HG03442 (cell line): ENCODE measurements around the gene ABLIM2.

Experiments
- ATAC-seq: cut with Tn5 transposase; IDR thresholded peaks from one replicate; pipeline ENCODE4 v1.9.1; 2021; ENCODE audit warnings: mild to moderate bottlenecking, moderate library complexity; ENCODE audit not compliant: unreplicated experiment

The ABLIM2 gene

DNA sequence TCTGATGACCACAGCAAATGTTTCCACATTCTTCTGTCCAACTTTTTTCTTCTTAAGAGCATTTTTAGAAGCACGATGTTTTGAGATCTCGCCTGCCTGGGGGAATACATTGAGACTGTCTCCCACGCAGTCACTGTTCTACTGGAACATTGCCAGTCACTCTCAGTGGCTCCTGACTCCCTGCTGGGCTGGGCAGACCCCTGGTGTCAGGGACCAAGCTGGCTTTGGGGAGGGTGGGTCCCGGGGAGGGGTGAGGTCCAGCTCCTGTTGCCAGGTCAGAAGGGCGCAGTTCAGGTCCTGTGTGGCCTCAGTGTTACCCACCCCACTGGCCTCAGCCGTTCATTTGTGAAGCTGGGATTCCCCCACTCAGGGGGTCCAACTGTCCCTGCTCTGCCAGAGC is 18.9 kb upstream of the ABLIM2 start:
- ATAC-seq, result no peak

DNA sequence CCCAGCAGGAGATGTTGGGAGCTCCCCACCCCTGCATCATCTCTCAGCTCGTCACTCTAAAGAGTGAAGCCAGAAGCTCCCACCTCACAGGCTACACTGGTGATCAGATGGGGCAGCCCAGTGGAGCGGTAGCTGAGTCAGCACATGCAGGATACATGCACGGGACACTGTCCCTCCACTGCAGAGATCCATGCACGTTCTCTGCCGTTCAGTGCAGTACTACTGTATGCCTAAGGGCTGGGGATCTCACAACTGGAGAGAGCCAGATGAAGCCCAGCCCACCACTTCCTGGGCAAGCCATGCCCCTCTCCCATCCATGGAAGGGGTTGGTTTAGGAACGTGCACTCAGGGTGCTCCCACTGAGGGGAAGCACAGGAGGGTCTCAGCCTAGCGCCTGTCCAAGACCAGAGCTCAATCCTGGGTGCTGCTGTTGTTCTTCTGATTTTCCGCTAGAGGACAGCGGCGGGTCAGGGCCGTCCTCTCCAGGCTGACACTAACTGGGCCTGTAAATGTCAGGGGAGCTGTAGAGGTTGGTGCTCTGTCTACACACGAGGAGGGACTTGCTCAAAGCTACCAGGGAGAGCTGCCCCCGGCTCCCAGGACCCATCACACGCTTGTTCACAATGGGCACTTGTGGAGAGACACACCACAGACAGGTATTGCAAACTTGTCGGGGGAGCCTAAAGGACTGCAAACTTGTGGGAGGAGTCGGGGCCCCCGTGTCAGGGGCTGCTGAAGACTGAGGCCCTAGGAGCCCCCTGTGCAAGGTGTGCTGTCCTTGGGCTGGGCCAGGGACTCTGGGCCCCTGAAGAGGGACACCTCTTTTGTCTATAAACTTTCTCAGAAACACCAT is 18.2 kb upstream of the ABLIM2 start:
- peak; percentile 54 for ATAC-seq

DNA sequence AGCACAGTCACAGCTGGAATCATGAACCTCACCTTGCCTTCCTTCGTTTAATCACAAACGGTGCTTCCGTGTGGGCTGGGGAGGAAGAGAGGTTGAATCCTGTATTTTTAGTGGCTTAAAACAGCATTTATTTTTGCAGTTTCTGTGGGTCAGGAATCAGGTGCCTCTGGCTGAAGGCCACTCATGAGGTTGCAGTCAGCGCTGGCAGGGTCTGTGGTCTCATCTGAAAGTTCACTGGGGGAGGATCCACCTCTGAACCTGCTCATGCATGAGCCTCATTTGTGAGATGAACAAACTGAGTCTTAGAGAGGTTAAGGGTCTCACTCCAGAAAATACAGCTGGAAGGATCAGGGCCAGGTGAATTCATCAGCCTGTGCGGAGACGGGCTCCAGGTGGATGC is 17.1 kb upstream of the ABLIM2 start:
- ATAC-seq, result no peak

DNA sequence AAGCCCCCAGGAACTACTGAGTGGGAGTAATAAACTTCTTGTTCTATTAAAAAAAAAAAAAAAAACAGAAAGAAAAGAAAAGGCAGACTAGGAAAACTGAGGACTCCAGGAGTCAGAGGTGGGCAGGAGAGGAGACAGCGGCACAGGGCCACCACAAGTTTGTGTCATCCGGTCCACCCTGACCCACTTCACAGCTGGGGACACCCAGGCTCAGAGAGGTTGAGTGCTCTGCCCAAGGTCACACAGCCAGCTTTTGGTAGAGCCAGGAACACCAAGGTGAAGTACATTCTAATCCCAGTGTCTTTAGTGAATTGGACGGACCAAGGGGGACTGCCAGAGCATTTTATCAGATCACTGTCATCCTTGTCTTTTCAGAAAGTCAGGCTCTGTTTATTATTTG is 16.4 kb upstream of the ABLIM2 start:
- no peak for ATAC-seq

DNA sequence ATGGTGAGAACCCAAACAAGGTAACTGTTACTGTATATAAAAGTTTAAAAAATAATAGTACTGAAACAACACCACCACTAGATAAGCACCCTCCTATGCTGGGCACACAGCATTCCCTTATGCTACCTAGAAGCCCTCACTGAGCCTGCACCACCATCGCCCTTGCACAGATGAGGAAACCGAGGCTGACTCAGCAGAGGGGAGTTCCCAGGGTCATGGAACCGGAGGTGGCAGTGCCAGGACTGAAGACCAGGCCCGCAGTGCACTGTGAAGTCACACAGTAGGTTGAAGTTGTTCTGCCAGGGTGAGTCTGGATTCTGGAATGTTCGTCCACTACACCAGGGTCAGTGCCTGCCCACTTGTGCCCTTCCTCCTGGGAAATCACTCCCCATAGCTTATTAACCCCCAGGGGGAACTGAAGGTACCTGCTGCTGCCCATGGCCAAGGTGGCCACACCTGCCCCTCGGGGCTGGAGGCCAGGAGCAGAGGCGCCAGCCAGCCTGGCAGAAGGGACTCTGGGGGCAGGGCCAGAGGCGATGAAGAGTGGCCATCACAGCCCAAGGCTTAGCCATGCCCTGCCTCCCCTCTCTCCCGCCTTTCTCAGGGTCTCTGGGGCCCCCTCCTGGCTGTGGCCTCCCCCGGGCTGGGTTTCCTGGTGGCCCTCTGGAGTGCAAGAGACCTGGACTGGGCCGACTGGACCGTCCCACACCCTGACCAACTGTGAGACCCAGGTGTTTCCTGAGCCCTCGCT is 15.1 kb upstream of the ABLIM2 start:
- ATAC-seq, result no peak

DNA sequence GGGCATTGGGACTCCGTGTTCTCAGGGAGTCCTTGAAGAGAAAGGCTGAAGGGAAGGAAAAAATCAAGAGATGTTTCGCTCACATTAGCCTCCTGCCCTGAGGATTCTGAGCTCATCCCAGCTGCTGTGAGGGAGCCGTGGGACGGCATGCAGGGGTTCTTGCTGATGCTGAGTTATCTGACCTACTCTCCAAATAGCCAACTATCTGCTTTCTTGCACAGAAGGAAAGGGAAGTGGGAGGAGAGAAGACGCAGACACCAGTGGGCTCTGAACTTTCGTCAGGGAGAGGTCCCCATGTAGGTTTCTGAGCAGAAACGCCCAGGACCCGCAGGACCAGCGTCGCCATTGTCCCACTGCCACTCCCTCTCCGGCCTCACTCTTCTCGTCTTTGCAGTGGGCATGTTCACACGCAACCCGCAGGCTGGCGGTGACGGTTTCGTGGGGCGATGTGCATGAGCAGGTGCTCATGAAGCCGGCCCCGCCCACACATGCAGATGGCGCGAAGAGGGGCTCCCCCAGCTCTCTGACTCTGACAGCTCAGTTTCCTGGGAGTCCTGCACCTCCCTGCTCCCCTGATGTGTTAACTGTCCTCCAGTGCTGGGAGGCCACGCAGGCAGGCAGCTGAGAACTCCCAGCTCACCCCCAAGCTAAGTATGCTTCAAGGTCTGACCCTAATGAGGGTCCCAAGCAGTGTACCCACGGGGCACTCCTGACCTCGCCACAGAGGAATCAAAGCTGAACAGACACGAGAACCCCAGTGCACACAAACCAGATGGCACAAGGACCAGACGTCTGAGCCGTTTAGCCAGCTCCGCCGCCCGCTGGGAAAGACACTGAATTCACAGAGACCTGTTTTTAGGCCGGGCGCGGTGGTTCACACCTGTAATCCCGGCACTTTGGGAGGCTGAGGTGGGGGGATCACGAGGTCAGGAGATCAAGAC is 13.6 kb upstream of the ABLIM2 start:
- peak; percentile 77 for ATAC-seq

DNA sequence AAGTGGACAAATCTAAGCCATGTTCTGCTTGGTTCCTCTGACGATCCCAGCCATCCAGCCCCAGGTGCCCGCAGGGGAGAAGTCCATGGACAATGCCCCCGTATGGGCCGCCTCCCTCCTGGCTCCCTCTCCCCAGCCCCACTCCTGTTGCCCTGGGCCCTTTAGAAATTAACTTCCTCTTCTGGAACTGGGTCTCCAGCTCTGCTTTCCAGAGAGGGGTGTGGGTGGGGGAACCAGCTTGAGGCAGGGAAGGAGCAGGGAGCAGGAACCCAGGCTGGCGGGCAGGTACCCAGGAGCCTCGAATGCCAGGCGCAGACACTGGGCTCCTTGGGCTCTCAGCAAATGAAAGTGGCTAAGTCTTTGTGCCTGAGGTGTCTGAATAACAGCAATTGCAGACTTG is 12.7 kb upstream of the ABLIM2 start:
- no peak for ATAC-seq

DNA sequence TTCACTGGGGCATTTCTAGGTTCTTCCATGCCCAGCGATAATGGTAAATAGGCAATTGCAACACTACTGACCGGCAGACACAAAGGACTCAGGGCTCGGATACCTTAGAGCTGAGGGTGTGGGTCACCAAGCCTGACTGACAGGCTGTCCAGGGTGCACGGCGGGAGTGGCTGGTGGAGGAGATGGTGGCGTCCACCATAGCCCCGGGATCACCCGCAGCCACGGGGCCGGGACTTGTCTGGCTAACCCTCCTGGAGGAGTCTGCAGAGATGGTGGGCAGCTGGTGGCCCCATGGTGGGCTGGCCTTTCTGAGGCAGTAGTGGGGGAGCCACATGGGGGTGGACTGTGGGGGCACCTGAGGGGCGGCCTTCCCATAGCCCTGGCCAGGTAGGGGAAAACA is 11.7 kb upstream of the ABLIM2 start:
- ATAC-seq, result no peak

DNA sequence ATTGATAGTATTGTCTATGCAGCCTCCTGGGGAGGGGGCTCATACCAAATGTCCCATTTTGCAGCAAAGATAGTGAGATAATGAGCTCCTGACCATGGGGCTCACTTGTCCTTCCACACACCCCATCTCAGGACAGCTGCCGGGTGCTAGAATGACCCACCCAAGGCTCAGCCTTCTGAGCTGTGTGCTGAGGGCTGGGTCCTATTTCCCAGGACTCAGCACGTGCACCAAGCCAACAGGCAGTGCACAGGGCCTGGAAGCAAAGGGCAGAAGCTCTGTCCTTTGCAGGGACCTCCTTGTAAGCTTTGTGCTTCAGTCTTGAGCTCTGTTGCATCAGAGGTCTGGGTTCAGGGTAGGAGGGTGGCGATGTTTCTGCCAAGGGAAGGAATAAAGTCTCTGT is 11.2 kb upstream of the ABLIM2 start:
- ATAC-seq, result no peak

DNA sequence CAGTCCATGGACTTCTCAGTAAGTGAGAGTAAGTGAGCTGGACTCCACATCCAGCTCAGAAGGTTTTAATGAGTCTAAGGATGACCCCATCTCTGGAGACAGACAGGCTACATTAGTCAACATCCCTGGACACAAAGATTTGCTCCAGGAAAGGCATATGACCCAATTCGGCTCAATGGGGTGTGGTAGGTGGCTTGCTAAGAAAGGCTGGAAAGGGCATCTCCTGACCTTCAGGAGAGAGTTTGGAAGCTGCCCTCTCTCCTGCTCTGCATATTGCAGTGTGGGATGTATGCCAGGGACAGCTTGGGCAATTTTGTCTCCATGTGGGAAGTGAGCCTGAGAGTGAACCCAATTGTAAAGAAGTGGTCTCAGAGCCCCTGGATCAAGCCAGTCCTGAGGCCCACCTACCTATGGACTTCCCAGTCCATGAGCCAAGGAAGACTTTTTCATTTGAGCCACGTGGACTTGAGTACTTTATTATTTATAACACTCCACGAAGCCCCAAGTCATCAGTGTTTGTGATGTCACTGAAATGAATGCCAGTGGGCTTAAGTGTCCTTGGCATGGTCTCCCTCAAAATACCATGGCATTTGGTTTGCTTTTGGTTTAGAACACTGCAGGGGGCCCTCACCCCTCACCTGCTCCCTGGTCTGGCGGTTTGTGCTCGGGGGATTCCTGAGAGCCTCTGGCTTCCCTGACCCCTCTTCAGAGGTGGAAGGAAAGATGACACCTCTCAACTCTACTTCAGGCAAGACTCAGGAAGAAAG is 10.4 kb upstream of the ABLIM2 start:
- no peak for ATAC-seq

DNA sequence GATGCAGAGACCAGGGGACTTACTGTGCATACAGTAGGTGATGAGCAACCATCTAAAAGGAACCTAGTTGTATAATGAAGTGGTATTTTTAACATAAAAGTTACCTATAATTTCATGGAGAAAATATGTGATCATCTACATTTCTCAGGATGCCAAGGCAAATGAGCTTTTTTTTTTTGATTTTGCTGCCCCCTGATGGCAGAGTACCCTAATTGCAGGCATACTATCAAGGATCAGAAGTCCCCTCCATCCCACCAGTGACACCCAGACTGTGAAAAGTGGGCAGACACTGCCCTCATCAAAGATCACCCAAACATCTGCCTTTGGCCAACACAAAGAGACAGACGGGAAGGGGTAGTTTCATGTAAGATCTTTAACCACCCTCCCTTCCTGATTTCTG is 9.6 kb upstream of the ABLIM2 start:
- no peak for ATAC-seq

DNA sequence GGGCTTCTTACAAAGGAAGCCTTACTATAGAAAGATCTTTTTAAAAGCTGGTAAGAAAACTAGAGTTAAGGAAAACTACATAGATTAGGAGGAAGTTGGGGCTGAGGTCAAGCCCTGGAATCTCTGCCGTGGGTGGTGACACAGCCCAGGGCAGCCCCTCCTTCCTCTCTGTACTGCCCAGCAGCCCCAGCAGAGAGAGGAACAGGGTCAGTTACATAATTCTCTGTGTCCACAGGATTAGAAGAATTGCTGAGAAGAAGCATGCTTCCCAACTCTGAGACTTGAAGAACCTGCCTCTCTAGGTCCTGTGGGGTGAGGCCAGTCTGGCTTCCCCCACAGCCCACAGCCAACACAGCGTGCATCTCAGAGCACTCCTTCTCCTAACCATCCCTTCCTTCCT is 9.2 kb upstream of the ABLIM2 start:
- ATAC-seq, result no peak

DNA sequence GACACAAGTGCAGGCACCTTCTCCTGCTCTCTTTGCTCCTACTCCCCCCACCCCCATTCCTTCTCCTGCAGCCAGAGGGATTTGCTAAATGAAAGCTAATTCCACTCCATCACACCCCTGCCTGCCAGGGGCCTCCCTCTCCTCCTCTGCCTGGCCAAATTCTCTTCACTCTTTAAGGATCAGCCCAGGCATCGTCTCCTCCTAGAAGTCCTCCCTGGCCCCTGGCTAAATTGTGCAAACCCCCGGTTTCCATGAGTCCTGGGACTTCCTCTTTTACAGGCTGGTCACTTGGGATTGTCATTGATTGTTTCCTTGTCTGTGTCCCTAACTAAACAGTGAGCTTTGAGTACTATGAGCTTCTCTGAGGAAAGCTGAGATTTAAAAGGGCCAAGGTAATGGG is 8.7 kb upstream of the ABLIM2 start:
- ATAC-seq, result no peak

DNA sequence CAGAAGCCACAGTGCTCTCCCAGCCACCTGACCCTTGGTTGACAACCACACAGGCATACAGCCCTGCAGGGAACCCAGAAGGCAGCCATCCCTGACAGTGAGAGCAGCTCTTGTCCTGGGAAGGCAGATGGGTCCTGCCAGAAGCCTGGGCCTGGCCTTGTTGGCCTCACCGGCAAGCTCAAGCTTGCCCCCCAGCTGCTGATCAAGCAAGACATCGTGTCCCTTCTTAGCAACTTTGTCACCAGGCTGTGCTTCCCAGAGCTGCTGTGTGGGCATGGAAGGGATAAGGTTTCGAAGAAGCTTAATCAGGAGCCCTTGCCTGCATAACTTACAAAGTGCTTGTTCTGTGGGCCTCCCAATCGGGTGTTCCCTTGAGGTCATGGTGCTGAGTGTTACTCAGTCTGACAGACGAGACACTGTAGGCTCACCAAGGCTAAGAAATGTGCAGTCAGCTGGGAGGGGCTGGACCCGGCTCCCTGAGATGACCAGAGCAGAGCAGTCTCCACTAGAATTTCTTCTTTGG is 6.8 kb upstream of the ABLIM2 start:
- no peak for ATAC-seq

DNA sequence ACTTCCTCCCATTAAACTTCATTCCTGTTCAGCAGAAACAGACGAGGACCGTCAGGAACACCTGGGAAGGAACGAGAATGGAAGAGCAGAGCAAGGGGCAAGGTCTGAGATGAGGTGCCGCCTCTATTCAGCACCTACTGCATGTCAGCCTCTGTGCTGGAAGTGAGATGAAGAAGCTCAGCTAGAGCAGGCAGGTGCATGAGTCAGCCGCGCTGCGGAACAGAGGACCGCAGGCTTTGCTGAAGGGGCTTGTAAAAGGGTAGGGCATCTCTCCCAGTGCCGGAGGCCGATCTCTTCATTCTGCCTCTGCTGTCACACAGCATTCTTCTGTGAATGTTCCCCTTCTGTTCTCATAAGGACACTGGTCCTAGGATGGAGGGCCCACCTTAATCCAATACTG is 6.1 kb upstream of the ABLIM2 start:
- no peak for ATAC-seq

DNA sequence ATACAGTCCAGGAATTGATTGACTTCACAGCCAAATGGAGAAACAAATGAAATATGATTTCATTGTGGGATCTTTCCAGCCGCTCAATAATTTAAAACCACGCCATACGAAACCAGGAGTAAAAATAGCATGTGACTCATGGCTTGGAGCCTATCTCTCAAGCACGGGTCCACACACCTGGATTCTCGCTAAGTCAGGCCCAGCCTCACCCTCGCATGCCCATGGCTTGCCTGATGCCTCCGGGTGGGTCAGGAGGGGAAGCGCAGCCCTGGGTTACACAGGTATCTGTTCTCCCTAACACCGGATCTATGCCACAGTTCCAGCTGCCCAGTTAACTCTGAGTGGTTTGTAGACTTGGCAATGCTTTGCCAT is 5.6 kb upstream of the ABLIM2 start:
- ATAC-seq, result no peak

DNA sequence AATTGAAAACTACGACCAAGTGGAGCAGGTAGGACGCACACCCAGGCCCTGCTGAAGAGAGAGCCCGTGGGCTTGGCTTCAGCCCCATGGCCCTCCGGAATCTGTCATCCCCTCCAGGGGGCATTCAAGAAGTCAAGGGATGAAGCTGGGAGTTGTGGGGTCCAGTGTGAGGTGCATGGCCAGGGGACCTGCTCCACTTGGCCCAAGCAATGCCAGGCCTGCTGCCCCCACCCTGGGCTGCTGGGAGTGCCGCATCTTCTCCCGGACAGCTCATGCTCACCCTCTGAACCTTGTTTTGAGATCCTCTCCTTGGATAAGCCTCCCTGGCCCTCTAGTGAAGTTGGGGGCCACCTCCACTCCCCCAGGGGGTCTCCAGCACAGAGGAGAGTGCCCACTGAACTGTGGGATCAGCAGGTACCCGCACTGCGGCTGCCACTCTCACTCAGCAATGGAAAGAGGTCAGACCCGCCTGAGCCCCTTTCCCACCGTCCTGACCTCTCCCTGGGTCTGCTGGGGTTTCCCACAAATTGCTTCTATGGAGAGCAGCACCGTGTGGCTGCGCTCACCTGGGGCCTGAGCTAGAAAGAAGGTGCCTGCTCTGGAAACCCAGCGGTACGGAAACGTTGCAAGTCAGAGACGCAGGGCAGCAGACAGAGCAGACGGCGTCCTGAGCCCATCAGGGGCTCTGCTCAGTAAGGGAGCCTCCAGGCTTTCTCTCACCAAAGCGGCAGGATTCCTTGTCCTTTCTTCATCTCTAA is 5.0 kb upstream of the ABLIM2 start:
- ATAC-seq, result no peak

DNA sequence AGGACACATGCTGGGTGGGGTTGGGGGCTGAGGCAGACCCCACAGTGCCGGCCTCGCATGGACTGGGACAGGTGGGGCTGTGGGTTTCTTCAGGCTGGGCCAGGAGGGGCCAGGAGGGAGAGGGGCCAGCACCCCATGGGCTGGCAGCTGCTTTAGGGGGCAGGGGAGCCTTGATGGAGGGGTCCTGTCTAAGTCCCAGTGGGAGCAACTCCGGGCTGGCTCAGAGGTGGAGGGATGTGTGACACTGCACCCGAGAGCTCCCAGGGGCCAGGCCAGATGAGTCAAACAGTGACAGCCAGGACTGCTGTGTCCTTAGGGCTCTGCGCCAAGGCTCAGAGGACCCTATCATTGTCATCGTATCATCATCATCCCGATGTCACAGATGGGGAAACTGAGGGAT is 4.4 kb upstream of the ABLIM2 start:
- no peak for ATAC-seq

DNA sequence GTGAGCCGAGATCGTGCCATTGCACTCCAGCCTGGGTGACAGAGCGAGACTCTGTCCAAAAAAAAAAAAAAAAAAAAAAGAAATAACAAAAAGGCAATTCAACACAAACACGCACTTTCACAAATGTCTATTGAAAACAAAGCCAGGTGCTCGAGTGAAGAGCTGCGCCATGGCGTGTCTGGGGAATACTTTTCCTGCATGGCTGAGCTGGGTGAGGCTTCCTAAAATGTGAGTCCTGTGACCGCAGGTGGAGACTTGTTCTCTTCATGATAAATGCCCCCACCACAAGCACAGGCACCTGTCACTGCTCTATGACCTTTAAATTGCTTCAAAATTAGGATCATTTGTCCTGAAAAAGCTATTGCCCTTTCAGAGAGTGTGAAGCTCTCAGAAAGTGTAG is 4.0 kb upstream of the ABLIM2 start:
- no peak for ATAC-seq

DNA sequence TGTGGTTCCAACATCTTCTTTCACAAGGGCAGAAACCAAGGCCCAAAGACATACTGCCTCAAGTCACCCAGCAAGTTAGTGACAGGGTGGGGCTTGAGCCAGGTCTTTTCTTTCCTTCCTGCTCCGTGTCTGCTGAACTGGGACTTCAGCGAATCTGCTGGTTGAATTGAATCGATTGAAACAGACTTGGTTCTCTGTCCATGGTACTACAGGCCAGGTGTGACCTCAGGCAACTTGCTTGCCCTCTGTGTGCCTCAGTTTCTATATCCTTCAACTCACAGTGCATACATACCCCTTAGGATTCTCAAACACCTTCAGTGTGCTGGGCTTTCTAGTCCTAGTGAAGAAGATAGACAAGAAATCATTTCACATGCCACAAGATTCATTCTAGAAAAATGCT is 2.0 kb upstream of the ABLIM2 start:
- ATAC-seq, result no peak
